HG03139 (cell line): ENCODE measurements around the gene CRX.
"Not testable (repeated sequence)": the region's sequence is repeated elsewhere in the genome, so short reads cannot be mapped to it uniquely, and the experiment has no call there.

Source experiments
- ATAC-seq: cut with Tn5 transposase; IDR thresholded peaks from one replicate; pipeline ENCODE4 v1.9.1; 2021; ENCODE audit not compliant: unreplicated experiment

Gene CRX

DNA sequence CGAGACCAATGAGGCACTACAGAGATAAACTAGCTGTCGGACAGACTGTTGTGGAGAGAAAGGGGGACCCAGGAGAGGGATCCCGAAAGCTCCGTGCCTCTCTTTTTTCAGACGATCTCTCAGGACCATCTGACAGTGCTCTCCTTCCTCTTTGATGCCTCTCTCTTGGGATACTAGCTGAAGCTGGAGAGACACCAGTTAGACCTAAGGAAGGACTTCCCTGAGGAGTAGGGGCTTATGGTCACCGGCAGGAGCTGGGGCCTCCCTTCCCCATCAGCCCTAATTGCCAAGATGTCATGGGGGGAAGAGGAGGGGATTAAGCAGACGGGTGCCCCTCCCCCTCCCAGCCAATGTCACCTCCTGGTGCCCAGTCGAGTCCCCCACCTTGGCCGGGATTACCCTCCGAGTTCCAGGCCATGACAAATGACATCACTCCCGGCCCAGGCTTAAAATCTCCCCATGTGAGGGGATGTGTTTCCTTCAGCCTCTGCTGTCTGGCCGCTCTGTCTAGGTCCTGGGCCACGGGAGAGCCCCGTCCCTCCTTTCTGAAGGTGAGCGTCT, at the start of gene CRX:
TSS of gene CRX (plus strand) at position 478 of the 561 bp plus-strand sequence. CDS start 12,507 bp downstream, outside the sequence.
- ATAC-seq = no peak

DNA sequence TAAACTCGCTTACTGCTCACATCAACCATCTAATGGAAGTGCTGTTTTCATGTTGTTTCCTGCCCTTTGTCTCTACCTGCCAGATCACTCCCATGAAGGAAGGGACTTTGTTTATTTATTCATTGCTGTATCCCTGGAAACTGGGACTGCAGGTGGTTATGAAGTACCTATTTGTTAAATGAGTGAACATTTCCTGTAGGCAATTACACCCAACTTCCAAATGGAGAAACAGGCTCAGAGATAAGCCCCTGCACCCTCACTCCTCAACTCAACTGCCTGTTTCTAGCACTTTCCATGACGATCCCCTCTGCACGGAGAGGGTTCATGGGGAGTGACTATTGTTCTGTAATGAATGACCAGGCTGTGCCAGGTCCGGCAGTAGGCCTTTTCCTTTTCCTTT, 45.2 kb upstream of the CRX start:
- no peak for ATAC-seq

GRCh38 chr19:47777245-47778048, 44.3 kb upstream of the CRX start:
- ATAC-seq = not testable (repeated sequence)

- ATAC-seq = no peak
These were observed 43.4 kb upstream of the CRX start, which contains the start of gene SELENOW for GRCh38 chr19:47778049-47778953. SELENOW (plus strand) TSS chr19:47778703; CDS start chr19:47778786, 83 bp downstream.

- no peak for ATAC-seq
These were observed 42.8 kb upstream of the CRX start for GRCh38 chr19:47778954-47779351.

GRCh38 chr19:47779524-47780214, 42.1 kb upstream of the CRX start:
- no peak for ATAC-seq

GRCh38 chr19:47780215-47780551, 41.6 kb upstream of the CRX start:
- no peak for ATAC-seq

DNA sequence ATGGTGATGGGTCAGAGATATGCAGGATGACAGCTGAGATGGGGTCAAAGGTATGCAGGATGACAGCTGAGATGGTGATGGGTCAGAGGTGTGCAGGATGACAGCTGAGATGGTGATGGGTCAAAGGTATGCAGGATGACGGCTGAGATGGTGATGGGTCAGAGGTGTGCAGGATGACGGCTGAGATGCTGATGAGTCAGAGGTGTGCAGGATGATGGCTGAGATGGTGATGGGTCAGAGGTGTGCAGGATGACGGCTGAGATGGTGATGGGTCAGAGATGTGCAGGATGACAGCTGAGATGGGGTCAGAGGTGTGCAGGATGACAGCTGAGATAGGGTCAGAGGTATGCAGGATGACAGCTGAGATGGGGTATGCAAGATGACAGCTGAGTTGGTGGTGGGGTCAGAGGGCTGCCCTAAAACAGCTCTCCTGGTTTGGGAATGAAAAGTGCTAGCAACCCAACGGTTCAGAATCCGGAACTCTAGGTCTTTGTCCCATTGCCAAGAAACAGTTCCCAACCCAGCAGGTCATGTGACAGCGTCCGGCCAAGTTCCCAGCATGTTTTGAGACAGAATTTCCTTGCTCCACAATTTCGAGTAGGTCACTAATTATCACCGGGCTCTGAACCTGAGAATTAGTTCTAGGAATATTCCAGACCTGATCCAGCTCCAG, 40.0 kb upstream of the CRX start:
- ATAC-seq = no peak

- ATAC-seq = no peak
These were observed 35.2 kb upstream of the CRX start for GRCh38 chr19:47786566-47786965.

DNA sequence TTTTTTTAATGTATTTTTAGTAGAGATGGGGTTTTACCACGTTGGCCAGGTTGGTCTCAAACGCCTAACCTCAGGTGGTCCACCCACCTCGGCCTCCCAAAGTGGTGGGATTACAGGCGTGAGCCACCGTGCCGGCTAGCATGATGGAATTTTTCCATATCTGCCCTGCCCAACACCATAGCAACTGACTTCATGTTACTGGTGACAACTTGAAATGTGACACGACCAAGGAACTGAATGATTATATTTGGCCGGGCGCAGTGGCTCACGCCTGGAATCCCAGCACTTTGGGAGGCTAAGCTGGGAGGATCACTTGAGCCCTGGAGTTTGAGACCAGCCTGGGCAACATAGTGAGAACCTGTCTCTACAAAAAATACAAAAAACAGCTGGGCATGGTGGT, 34.4 kb upstream of the CRX start:
- not testable (repeated sequence) for ATAC-seq

- not testable (repeated sequence) for ATAC-seq
These were observed 31.9 kb upstream of the CRX start for GRCh38 chr19:47789811-47790210.

GRCh38 chr19:47790398-47790814, 31.3 kb upstream of the CRX start:
- ATAC-seq = no peak

GRCh38 chr19:47792616-47793015, 29.1 kb upstream of the CRX start:
- no peak for ATAC-seq

DNA sequence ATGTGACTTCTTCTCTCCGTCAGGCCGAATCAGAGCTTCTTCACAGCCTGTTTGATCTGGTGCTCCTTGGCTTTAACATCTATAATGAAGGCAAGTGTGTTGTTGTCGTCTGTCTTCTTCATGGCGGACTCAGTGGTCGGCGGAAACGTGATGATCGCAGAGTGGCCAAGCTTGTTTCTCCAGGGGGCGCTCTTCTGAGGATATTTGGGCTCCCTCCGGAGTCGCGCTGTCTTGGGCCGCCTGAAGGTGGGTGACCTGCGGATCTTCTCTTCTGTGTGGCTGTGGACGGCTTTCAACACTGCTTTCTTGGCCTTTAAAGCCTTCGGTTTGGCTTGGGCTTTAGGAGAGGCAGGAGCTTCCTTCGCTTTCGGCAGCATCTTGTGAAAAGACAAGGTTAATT, 27.2 kb upstream of the CRX start:
- no peak for ATAC-seq

GRCh38 chr19:47796785-47797184, 25.0 kb upstream of the CRX start:
- no peak for ATAC-seq

DNA sequence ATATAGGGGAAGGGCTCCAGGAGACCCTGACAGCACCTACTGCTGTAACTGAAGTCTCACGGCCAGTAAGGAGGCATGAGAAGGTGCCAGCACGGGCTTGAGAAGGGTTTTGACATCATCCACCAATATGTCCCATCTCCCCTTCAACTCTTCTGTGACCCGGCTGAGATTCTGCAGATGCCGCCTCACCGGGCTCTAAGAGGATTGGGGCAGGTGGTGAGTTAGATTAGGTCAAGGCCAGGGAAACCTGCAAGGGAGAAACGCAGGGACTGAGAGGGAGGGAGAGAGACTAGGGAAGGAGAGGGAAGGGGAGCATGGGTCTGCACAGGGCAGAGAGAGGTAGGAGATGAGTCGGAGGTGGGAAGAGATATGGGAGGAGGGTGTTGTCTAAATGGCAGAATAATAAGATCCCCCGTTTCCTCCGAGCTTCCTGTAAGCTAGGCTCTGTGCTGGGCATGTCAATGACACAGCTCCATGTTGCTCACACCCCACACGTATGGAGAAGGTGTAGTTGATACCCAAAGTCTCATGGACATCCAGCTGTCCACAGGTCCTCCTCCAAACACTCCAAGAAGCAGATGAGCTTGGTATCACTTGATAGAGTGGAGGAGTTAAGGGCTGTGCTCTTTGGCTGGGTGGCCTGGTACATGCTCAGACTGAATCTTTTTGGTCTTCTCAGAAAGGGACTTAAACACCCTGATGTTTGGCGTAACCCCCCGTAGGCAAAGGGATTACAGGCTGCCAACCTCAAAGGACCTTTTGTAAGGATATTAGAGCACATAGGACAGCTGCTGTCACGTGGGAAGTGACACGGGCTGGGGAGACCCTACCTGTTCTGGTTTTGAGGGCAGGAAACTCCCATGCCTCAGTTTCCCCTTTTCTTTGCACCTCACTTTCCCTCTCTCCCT, 23.5 kb upstream of the CRX start:
- ATAC-seq = no peak

DNA sequence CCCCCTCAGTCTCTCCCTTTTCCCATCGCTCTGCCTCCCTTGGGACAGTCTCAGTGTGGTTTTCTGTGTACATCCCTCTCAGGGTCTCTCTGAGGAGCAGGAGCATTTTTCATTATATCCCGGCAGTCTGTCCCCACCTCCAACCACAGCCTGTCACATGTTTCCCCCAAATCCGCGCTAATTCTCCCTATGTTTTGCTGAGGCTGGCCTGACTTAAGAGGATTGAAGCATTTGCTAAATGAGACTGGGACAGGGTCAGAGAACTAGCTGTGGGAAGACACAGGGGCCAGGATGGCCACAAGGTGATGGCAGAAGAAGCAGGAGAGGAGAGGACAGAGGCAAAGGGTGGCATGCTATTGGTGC, 22.9 kb upstream of the CRX start:
- ATAC-seq = no peak

GRCh38 chr19:47801270-47801669, 20.5 kb upstream of the CRX start:
- ATAC-seq = no peak

GRCh38 chr19:47802521-47803043, 19.2 kb upstream of the CRX start:
- ATAC-seq = no peak
